GM12878 (cell line): ENCODE results near the gene LINC00632. TPM values are rescaled to one million over a fixed set of nuclear protein-coding genes. Genes with fewer than 3 reads are reported as not detected.

Experiments used
- ATAC-seq: fragments of 200-7000 bp; cut with Tn5 transposase; 3 replicates; pipeline ENCODE4 v1.9.1; 2020; ENCODE audit warnings: mild to moderate bottlenecking, moderate library complexity
- BruUV-seq: library from RNA; stranded (reverse); fragments of 400-500 nt; replicated peaks from 2 replicates; lab custom pipeline; 2021; lab: Mats Ljungman, UMichigan
- CTCF ChIA-PET: fragments of 300-600 bp; sonication (Branson Sonifier 250); formaldehyde crosslinking; extraction: SDS; loops from one replicate; lab custom pipeline; 2021; ENCODE audit warnings: inconsistent platforms; lab: Yijun Ruan, JAX
- POLR2A ChIA-PET: fragments of 350-600 bp; formaldehyde crosslinking; extraction: SDS; loops from one replicate; lab custom pipeline; 2021; ENCODE audit warnings: inconsistent platforms; lab: Charles Lee
- RAD21 ChIA-PET: fragments of 300-600 bp; sonication (Branson Sonifier 250); formaldehyde crosslinking; loops from one replicate; lab custom pipeline; 2023; ENCODE audit warnings: antibody characterized with exemption; ENCODE audit not compliant: unreplicated experiment; lab: Charles Lee
- SMC1A ChIA-PET: fragments of 300-600 bp; sonication (Branson Sonifier 250); formaldehyde crosslinking; loops from one replicate; lab custom pipeline; 2023; ENCODE audit not compliant: unreplicated experiment, uncharacterized antibody; lab: Charles Lee
- DNase-seq: peaks from one replicate; pipeline ENCODE4 v3.0.0-alpha.2; 2011; ENCODE audit warnings: low read depth, low spot score
- FAIRE-seq: peaks from 3 replicates; lab custom pipeline; 2011; peaks lifted over from hg19 to GRCh38; lab: Jason Lieb, UNC
- H2AFZ ChIP-seq: 2 replicates; pipeline ENCODE4 v1.6.0; 2011; ENCODE audit warnings: low read depth, low read length, control low read depth; ENCODE audit not compliant: control insufficient read depth
- H3K27ac ChIP-seq: 2 replicates; pipeline ENCODE4 v1.5.1; 2011; ENCODE audit warnings: control low read depth; ENCODE audit not compliant: control insufficient read depth, insufficient read depth
- H3K27me3 ChIP-seq, 2 experiments: replicated peaks in 1 of 2; 2 replicates each; pipeline versions ENCODE4 v1.6.0 to v1.6.1; 2011; ENCODE audit warnings: low read length in 1 of 2; ENCODE audit not compliant: control insufficient read depth in 2 of 2, insufficient read depth in 2 of 2
- H3K36me3 ChIP-seq, 2 experiments: 2 replicates each; pipeline ENCODE4 v1.5.1; 2011; ENCODE audit warnings: low read length in 1 of 2; ENCODE audit not compliant: control insufficient read depth in 2 of 2, insufficient read depth in 2 of 2
- H3K4me1 ChIP-seq: 2 replicates; pipeline ENCODE4 v1.6.1; 2011; ENCODE audit warnings: mild to moderate bottlenecking, low read length, moderate library complexity, mixed read lengths; ENCODE audit not compliant: control insufficient read depth, insufficient read depth
- H3K4me2 ChIP-seq: 2 replicates; pipeline ENCODE4 v1.6.0; 2011; ENCODE audit warnings: control low read depth; ENCODE audit not compliant: control insufficient read depth, insufficient read depth
- H3K4me3 ChIP-seq: fragments of 200-600 bp; sonication (generic); 2 replicates; pipeline ENCODE4 v1.5.1; 2016
- H3K79me2 ChIP-seq: 2 replicates; pipeline ENCODE4 v1.6.0; 2011; ENCODE audit warnings: low read length; ENCODE audit not compliant: control insufficient read depth, insufficient read depth
- H3K9ac ChIP-seq: 2 replicates; pipeline ENCODE4 v1.8.0; 2011; ENCODE audit warnings: low read length, control low read depth, mixed read lengths; ENCODE audit not compliant: control insufficient read depth, insufficient read depth
- H3K9me3 ChIP-seq: replicated peaks from 3 replicates; pipeline ENCODE4 v1.5.1; 2011; ENCODE audit warnings: mild to moderate bottlenecking, low read length; ENCODE audit not compliant: control insufficient read depth, insufficient read depth
- H4K20me1 ChIP-seq: 2 replicates; pipeline ENCODE4 v1.6.0; 2011; ENCODE audit not compliant: control insufficient read depth, insufficient read depth
- DPF2 ChIP-seq: fragments of 450-650 bp; IDR thresholded peaks from 2 replicates; pipeline ENCODE4 v1.6.1; 2017; ENCODE audit warnings: mild to moderate bottlenecking
- EGR1 ChIP-seq, 2 experiments: IDR thresholded peaks; 1 replicate in 1 of 2; 2 replicates in 1 of 2; pipeline ENCODE4 v1.6.1; 2011 to 2012; ENCODE audit warnings: low read depth in 2 of 2, low read length in 2 of 2, borderline replicate concordance in 1 of 2, mild to moderate bottlenecking in 1 of 2, moderate library complexity in 1 of 2
- JUNB ChIP-seq: IDR thresholded peaks from 2 replicates; pipeline ENCODE4 v1.6.1; 2016; ENCODE audit warnings: antibody characterized with exemption, mild to moderate bottlenecking
- NR2C2 ChIP-seq: IDR thresholded peaks from 2 replicates; pipeline ENCODE4 v1.6.1; 2011; ENCODE audit warnings: borderline replicate concordance, low read depth; ENCODE audit not compliant: control insufficient read depth, insufficient read length
- POLR2AphosphoS5 ChIP-seq: IDR thresholded peaks from 2 replicates; pipeline ENCODE4 v1.6.1; 2011; ENCODE audit warnings: mild to moderate bottlenecking, low read length, inconsistent platforms
- RAD21 ChIP-seq: IDR thresholded peaks from 2 replicates; pipeline ENCODE4 v1.6.1; 2011; ENCODE audit warnings: mild to moderate bottlenecking, low read depth, low read length, moderate library complexity; ENCODE audit not compliant: insufficient read depth
- SMC3 ChIP-seq: IDR thresholded peaks from 2 replicates; pipeline ENCODE4 v1.6.1; 2011; ENCODE audit warnings: low read length, improper control_type of control experiment, borderline replicate concordance
- SREBF2 ChIP-seq: IDR thresholded peaks from 2 replicates; pipeline ENCODE4 v1.6.1; 2012; ENCODE audit warnings: mild to moderate bottlenecking, low read length
- TAF1 ChIP-seq: IDR thresholded peaks from 2 replicates; pipeline ENCODE4 v1.6.1; 2011; ENCODE audit warnings: mild to moderate bottlenecking, low read depth, low read length, borderline replicate concordance
- ZNF24 ChIP-seq: fragments of 450-650 bp; IDR thresholded peaks from 2 replicates; pipeline ENCODE4 v1.6.1; 2017; ENCODE audit warnings: antibody characterized with exemption, mild to moderate bottlenecking
- WGBS: methylation state at CpG from one replicate; pipeline ENCODE4 v1.1.6; 2016; ENCODE audit warnings: low lambda C conversion rate; ENCODE audit not compliant: insufficient replicate concordance, insufficient coverage; ENCODE audit errors: missing lambda C conversion rate; 5-methylcytosine and 5-hydroxymethylcytosine counted together
- in situ Hi-C: fragments of 300-500 bp; cut with MboI; formaldehyde crosslinking; loops from 9 replicates; pipeline ENCODE4 v1.14.3; 2018; ENCODE audit warnings: mixed read lengths
- intact Hi-C: fragments of 100-400 bp; cut with micrococcal nuclease; formaldehyde crosslinking; loops from one replicate; pipeline ENCODE4 v1.14.2; 2022; ENCODE audit not compliant: unreplicated experiment
- polyA plus RNA-seq, 11 experiments: library from polyadenylated mRNA; depleted of rRNA in 4 of 11; unstranded in 6 of 11; stranded (reverse) in 5 of 11; fragments of >200 nt; fragmentation: Nextera tagmentation in 4 of 11; fragmentation: Illumina TruSeq in 1 of 11; extraction: Ambion mirVana in 4 of 11; extraction: Trizol in 1 of 11; gene quantifications; 1 replicate in 1 of 11; 2 replicates in 10 of 11; pipeline versions ENCODE4 v1.2.1 to v1.2.3, GENCODE V29; 2011 to 2016; ENCODE audit warnings: inconsistent platforms in 2 of 11, missing spikeins in 2 of 11, low read depth in 1 of 11
- total RNA-seq, 4 experiments: library from RNA; depleted of rRNA in 3 of 4; stranded (reverse); fragments of >200 nt in 3 of 4; fragmentation: Illumina TruSeq in 1 of 4; extraction: Trizol in 1 of 4; gene quantifications; 2 replicates each; pipeline versions ENCODE4 v1.2.1 to v1.2.3, GENCODE V29; 2013 to 2021
- TF ChIP-seq, protein P1 (sequence below), 3 experiments: IDR thresholded peaks in 2 of 3; conservative IDR thresholded peaks in 1 of 3; 2 replicates each; pipeline ENCODE4 v1.5.1; 2011; ENCODE audit warnings: low read depth in 3 of 3, low read length in 3 of 3, mild to moderate bottlenecking in 3 of 3, control low read depth in 2 of 3, moderate library complexity in 2 of 3, inconsistent platforms in 1 of 3, mixed read lengths in 1 of 3; ENCODE audit not compliant: control insufficient read depth in 2 of 3, insufficient read depth in 1 of 3; ENCODE audit errors: extremely low read depth in 1 of 3
- TF ChIP-seq, protein P2 (sequence below): fragments of 450-650 bp; IDR thresholded peaks from 2 replicates; pipeline ENCODE4 v1.6.1; 2017; ENCODE audit warnings: mild to moderate bottlenecking, moderate library complexity
- TF ChIP-seq, protein P3 (sequence below): fragments of 450-650 bp; formaldehyde crosslinking; IDR thresholded peaks from 2 replicates; pipeline ENCODE4 v1.5.0; 2022; ENCODE audit warnings: mild to moderate bottlenecking, missing genetic modification characterization

The LINC00632 gene
- total and polyA plus RNA-seq, 10 of the 15 experiments (the other 5 are each of a cell fraction or from before 2014, with no cell fraction given) = 0.26 to 0.50 TPM; not detected in 8

DNA sequence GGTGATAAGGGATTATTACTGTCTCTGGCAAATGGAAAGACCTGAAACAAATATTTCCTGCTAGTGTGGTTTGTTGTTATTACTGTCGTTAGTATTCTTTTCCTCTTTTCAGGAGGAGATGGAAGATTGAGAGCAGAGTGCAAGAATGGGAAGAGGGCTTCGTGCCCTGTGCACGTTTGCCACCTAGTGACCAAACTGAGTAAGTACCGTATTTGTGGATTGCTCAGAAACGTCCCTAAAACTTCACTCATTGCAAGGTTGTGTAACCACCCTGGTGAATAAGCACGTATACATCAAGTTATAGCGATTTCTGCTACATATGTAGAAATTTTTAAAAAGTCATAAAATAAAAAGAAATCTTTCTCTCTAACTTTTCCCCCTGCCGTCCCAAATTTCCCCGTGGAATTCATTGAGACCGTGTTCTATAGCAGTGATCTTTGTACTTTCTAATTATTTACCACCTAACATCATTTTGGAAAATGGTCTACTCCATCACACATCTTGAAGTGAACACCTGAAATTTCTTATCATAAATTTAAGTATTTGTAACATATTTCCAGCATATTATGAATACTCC lies 24.3 kb downstream of the LINC00632 start:
- Histone ChIP-seq H3K79me2 (no peaks in the 10 kb centered on the region), H3K27me3 (no peaks in the 10 kb centered on the region), H3K4me2 (no peak overlapping the region), H3K4me1 (no peaks in the 10 kb centered on the region), H3K9ac (no peak overlapping the region), H3K9me3 (no peaks in the 10 kb centered on the region), H3K4me3 (no peak overlapping the region), H3K27ac (no peak overlapping the region), H2AFZ (no peak overlapping the region), H4K20me1 (no peaks in the 10 kb centered on the region), H3K36me3 (no peaks in the 10 kb centered on the region)
- CTCF ChIA-PET = interaction anchor here (1.0 to 1.2 kb wide), 2 partner anchors 32 to 161 kb away, joined by 3 to 5 read pairs; no protein-coding TSS in a partner anchor
- no TSS peak for BruUV-seq
- FAIRE-seq (peak; percentile 89), ATAC-seq (peak; percentile 87), DNase-seq (no peak)
- WGBS = 25% methylated on average over 10 of the region's 10 CpGs
- SMC1A ChIA-PET = no interaction called here
- RAD21 ChIA-PET = no interaction called here
- POLR2A ChIA-PET = no interaction called here
- in situ Hi-C loops = loop anchor here (10.0 kb wide), 1 partner anchor 679 kb away; no protein-coding TSS in a partner anchor
- intact Hi-C loops = loop anchor here (1.0 kb wide), 3 partner anchors 33 to 677 kb away; no protein-coding TSS in a partner anchor
- TF ChIP-seq SREBF2 = no peak
- no peak for TF ChIP-seq TAF1
- no peak for TF ChIP-seq EGR1 (IDR thresholded peaks at IDR 0.05; ENCODE audit: borderline replicate concordance in 1 of 2, low read depth in 2 of 2, low read length in 2 of 2)
- no peak for TF ChIP-seq DPF2
- TF ChIP-seq, protein P1, sequence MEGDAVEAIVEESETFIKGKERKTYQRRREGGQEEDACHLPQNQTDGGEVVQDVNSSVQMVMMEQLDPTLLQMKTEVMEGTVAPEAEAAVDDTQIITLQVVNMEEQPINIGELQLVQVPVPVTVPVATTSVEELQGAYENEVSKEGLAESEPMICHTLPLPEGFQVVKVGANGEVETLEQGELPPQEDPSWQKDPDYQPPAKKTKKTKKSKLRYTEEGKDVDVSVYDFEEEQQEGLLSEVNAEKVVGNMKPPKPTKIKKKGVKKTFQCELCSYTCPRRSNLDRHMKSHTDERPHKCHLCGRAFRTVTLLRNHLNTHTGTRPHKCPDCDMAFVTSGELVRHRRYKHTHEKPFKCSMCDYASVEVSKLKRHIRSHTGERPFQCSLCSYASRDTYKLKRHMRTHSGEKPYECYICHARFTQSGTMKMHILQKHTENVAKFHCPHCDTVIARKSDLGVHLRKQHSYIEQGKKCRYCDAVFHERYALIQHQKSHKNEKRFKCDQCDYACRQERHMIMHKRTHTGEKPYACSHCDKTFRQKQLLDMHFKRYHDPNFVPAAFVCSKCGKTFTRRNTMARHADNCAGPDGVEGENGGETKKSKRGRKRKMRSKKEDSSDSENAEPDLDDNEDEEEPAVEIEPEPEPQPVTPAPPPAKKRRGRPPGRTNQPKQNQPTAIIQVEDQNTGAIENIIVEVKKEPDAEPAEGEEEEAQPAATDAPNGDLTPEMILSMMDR (IDR thresholded peaks at IDR 0.05 in 2 of 3, conservative IDR thresholded peaks at IDR 0.05 in 1 of 3; ENCODE audit: control insufficient read depth in 2 of 3, extremely low read depth in 1 of 3, insufficient read depth in 1 of 3, low read depth in 3 of 3, low read length in 3 of 3) = peak; percentile 78 to 84 (median 78)
- TF ChIP-seq JUNB = no peak
- no peak for TF ChIP-seq ZNF24
- TF ChIP-seq, protein P2, sequence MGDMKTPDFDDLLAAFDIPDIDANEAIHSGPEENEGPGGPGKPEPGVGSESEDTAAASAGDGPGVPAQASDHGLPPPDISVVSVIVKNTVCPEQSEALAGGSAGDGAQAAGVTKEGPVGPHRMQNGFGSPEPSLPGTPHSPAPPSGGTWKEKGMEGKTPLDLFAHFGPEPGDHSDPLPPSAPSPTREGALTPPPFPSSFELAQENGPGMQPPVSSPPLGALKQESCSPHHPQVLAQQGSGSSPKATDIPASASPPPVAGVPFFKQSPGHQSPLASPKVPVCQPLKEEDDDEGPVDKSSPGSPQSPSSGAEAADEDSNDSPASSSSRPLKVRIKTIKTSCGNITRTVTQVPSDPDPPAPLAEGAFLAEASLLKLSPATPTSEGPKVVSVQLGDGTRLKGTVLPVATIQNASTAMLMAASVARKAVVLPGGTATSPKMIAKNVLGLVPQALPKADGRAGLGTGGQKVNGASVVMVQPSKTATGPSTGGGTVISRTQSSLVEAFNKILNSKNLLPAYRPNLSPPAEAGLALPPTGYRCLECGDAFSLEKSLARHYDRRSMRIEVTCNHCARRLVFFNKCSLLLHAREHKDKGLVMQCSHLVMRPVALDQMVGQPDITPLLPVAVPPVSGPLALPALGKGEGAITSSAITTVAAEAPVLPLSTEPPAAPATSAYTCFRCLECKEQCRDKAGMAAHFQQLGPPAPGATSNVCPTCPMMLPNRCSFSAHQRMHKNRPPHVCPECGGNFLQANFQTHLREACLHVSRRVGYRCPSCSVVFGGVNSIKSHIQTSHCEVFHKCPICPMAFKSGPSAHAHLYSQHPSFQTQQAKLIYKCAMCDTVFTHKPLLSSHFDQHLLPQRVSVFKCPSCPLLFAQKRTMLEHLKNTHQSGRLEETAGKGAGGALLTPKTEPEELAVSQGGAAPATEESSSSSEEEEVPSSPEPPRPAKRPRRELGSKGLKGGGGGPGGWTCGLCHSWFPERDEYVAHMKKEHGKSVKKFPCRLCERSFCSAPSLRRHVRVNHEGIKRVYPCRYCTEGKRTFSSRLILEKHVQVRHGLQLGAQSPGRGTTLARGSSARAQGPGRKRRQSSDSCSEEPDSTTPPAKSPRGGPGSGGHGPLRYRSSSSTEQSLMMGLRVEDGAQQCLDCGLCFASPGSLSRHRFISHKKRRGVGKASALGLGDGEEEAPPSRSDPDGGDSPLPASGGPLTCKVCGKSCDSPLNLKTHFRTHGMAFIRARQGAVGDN = no peak
- TF ChIP-seq NR2C2 = no peak
- TF ChIP-seq POLR2AphosphoS5 = no peak
- peak; percentile 53; the same call in 1 of the 2 replicates for TF ChIP-seq SMC3
- TF ChIP-seq, protein P3, sequence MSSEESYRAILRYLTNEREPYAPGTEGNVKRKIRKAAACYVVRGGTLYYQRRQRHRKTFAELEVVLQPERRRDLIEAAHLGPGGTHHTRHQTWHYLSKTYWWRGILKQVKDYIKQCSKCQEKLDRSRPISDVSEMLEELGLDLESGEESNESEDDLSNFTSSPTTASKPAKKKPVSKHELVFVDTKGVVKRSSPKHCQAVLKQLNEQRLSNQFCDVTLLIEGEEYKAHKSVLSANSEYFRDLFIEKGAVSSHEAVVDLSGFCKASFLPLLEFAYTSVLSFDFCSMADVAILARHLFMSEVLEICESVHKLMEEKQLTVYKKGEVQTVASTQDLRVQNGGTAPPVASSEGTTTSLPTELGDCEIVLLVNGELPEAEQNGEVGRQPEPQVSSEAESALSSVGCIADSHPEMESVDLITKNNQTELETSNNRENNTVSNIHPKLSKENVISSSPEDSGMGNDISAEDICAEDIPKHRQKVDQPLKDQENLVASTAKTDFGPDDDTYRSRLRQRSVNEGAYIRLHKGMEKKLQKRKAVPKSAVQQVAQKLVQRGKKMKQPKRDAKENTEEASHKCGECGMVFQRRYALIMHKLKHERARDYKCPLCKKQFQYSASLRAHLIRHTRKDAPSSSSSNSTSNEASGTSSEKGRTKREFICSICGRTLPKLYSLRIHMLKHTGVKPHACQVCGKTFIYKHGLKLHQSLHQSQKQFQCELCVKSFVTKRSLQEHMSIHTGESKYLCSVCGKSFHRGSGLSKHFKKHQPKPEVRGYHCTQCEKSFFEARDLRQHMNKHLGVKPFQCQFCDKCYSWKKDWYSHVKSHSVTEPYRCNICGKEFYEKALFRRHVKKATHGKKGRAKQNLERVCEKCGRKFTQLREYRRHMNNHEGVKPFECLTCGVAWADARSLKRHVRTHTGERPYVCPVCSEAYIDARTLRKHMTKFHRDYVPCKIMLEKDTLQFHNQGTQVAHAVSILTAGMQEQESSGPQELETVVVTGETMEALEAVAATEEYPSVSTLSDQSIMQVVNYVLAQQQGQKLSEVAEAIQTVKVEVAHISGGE (CRISPR knock-in tag) = no peak
- TF ChIP-seq RAD21 = peak; percentile 73
